PC-9 (cell line): ENCODE measurements around the gene SIM2. TPM values are rescaled to one million over a fixed set of nuclear protein-coding genes. Genes with fewer than 3 reads are reported as not detected.

Experiments
- BruUV-seq: library from RNA; stranded (reverse); fragments of 400-500 nt; replicated peaks from 2 replicates; lab custom pipeline; 2021; lab: Mats Ljungman, UMichigan
- CTCF ChIA-PET: fragments of 300-600 bp; sonication (Branson Sonifier 250); formaldehyde crosslinking; loops from one replicate; lab custom pipeline; 2022; ENCODE audit warnings: antibody characterized with exemption; lab: Charles Lee
- POLR2A ChIA-PET: fragments of 300-600 bp; sonication (Branson Sonifier 250); formaldehyde crosslinking; loops from one replicate; lab custom pipeline; 2022; ENCODE audit warnings: antibody characterized with exemption; ENCODE audit not compliant: unreplicated experiment; lab: Charles Lee
- DNase-seq, 2 experiments: peaks; one replicate each; pipeline versions ENCODE4 v3.0.0 to v3.0.0-alpha.2; 2015 to 2022; ENCODE audit warnings: mixed read lengths in 1 of 2
- H2AFZ ChIP-seq: fragments of 200-600 bp; sonication (generic); 2 replicates; pipeline ENCODE4 v1.8.1; 2017; ENCODE audit warnings: antibody characterized with exemption
- H3F3A ChIP-seq: fragments of 200-600 bp; sonication (generic); 2 replicates; pipeline ENCODE4 v1.8.1; 2017; ENCODE audit warnings: antibody characterized with exemption, mild to moderate bottlenecking, low read depth; ENCODE audit not compliant: insufficient read depth
- H3K27ac ChIP-seq: fragments of 200-600 bp; sonication (generic); 2 replicates; pipeline ENCODE4 v1.6.1; 2016; ENCODE audit warnings: mixed run types
- H3K27me3 ChIP-seq: fragments of 200-600 bp; sonication (generic); 2 replicates; pipeline ENCODE4 v1.6.1; 2016; ENCODE audit warnings: low read depth, mixed run types; ENCODE audit not compliant: insufficient read depth
- H3K36me3 ChIP-seq: fragments of 200-600 bp; sonication (generic); 2 replicates; pipeline ENCODE4 v1.6.1; 2016; ENCODE audit warnings: low read depth, mixed run types
- H3K4me1 ChIP-seq: fragments of 200-600 bp; sonication (generic); replicated peaks from 2 replicates; pipeline ENCODE4 v1.6.1; 2016; ENCODE audit warnings: mixed run types; ENCODE audit not compliant: insufficient read depth
- H3K4me2 ChIP-seq: fragments of 200-600 bp; sonication (generic); 2 replicates; pipeline ENCODE4 v1.6.1; 2017; ENCODE audit warnings: mixed run types
- H3K4me3 ChIP-seq: fragments of 200-600 bp; sonication (generic); 2 replicates; pipeline ENCODE4 v1.6.1; 2016; ENCODE audit warnings: mixed run types
- H3K79me2 ChIP-seq: fragments of 200-600 bp; sonication (generic); 2 replicates; pipeline ENCODE4 v1.6.1; 2017; ENCODE audit warnings: low read depth, mixed run types
- H3K9me2 ChIP-seq: fragments of 200-600 bp; sonication (generic); 2 replicates; pipeline ENCODE4 v1.8.1; 2017; ENCODE audit warnings: mild to moderate bottlenecking; ENCODE audit not compliant: insufficient read depth
- H3K9me3 ChIP-seq: fragments of 200-600 bp; sonication (generic); 2 replicates; pipeline ENCODE4 v1.8.1; 2016; ENCODE audit warnings: low read depth; ENCODE audit not compliant: insufficient read depth
- H4K20me1 ChIP-seq: fragments of 200-600 bp; sonication (generic); 2 replicates; pipeline ENCODE4 v1.8.1; 2017; ENCODE audit not compliant: insufficient read depth
- CTCF ChIP-seq: fragments of 200-600 bp; sonication (generic); conservative IDR thresholded peaks from 2 replicates; pipeline ENCODE4 v1.6.1; 2017; ENCODE audit warnings: mixed run types, antibody characterized with exemption, mild to moderate bottlenecking, moderate library complexity
- EZH2 ChIP-seq: fragments of 200-600 bp; sonication (generic); IDR thresholded peaks from 2 replicates; pipeline ENCODE4 v1.8.0; 2017; ENCODE audit warnings: antibody characterized with exemption, low read depth
- intact Hi-C: fragments of 100-400 bp; cut with micrococcal nuclease; formaldehyde crosslinking; loops from one replicate; pipeline ENCODE4 v1.10.0; 2022; ENCODE audit not compliant: unreplicated experiment
- total RNA-seq: library from RNA; stranded (reverse); gene quantifications from 2 replicates; pipeline ENCODE4 v1.2.3, GENCODE V29; 2021

SIM2 gene
- total RNA-seq, 1 experiment from 2014 or later, result 18.5 TPM

GRCh38 chr21:36792505-36792967 is 93.6 kb downstream of the SIM2 start:
- no peaks in the 10 kb centered on the region for H3K9me3 ChIP-seq
- POLR2A ChIA-PET, result no interaction called here
- H3F3A ChIP-seq, result peaks cover 10% of the 10 kb centered on the region; the same call in 1 of the 2 replicates
- H3K4me2 ChIP-seq, result no peak overlapping the region
- H3K9me2 ChIP-seq, result no peaks in the 10 kb centered on the region
- intact Hi-C loops, result no loop called here
- no peaks in the 10 kb centered on the region for H4K20me1 ChIP-seq
- no peak overlapping the region for H3K4me3 ChIP-seq
- BruUV-seq, result no TSS peak
- TF ChIP-seq CTCF (no peak), EZH2 (no peak)
- H3K36me3 ChIP-seq, result no peaks in the 10 kb centered on the region
- no peaks in the 10 kb centered on the region for H3K27me3 ChIP-seq
- DNase-seq, result peak in 1 of 2 experiments; percentile 52
- H2AFZ ChIP-seq, result no peak overlapping the region
- no peaks in the 10 kb centered on the region for H3K79me2 ChIP-seq
- H3K27ac ChIP-seq, result no peak overlapping the region
- H3K4me1 ChIP-seq, result peaks cover 13% of the 10 kb centered on the region
- CTCF ChIA-PET, result no interaction called here

- Histone ChIP-seq H4K20me1 (no peaks in the 10 kb centered on the region), H3K4me1 (no peaks in the 10 kb centered on the region), H3K4me3 (no peak overlapping the region), H3K4me2 (no peak overlapping the region), H3K9me3 (no peaks in the 10 kb centered on the region; the same call in 1 of the 2 replicates), H3K27ac (no peak overlapping the region), H3K27me3 (no peaks in the 10 kb centered on the region), H3K36me3 (no peaks in the 10 kb centered on the region), H3K79me2 (no peaks in the 10 kb centered on the region), H3K9me2 (no peaks in the 10 kb centered on the region), H3F3A (no peaks in the 10 kb centered on the region), H2AFZ (no peak overlapping the region)
- POLR2A ChIA-PET, result no interaction called here
- BruUV-seq, result no TSS peak
- TF ChIP-seq EZH2 (no peak), CTCF (no peak)
- CTCF ChIA-PET, result no interaction called here
- DNase-seq, result no peak
- intact Hi-C loops, result no loop called here
Observed at GRCh38 chr21:36796070-36796469, 97.2 kb downstream of the SIM2 start.

GRCh38 chr21:36798491-36798890 is 99.6 kb downstream of the SIM2 start:
- Histone ChIP-seq H2AFZ (no peak overlapping the region), H3K4me3 (no peak overlapping the region), H3K27ac (no peak overlapping the region), H3K4me1 (no peaks in the 10 kb centered on the region), H4K20me1 (no peaks in the 10 kb centered on the region), H3F3A (no peaks in the 10 kb centered on the region), H3K9me3 (no peaks in the 10 kb centered on the region; the same call in 1 of the 2 replicates), H3K36me3 (no peaks in the 10 kb centered on the region), H3K9me2 (no peaks in the 10 kb centered on the region), H3K79me2 (no peaks in the 10 kb centered on the region), H3K27me3 (no peaks in the 10 kb centered on the region), H3K4me2 (no peak overlapping the region)
- POLR2A ChIA-PET, result no interaction called here
- BruUV-seq, result no TSS peak
- no peak for DNase-seq
- CTCF ChIA-PET, result no interaction called here
- intact Hi-C loops, result no loop called here
- TF ChIP-seq CTCF (no peak), EZH2 (no peak)

Other genes with a start within 250 kb of the SIM2 start
- gene CLDN14, start 219.0 kb upstream of the SIM2 start, total RNA-seq, result not detected in 2 replicates